HFFc6 (cell line): ENCODE results near the gene ACTBL2. TPM values are rescaled to one million over a fixed set of nuclear protein-coding genes. Genes with fewer than 3 reads are reported as not detected.
A peak's percentile ranks its signal among the peaks of the same experiment; 100 is the strongest.
"Not testable (repeated sequence)": the region's sequence is repeated elsewhere in the genome, so short reads cannot be mapped to it uniquely, and the experiment has no call there.

Source experiments
- DNase-seq: peaks from one replicate; pipeline ENCODE4 v3.0.0-alpha.2; 2018
- H3K27ac Mint-ChIP-seq: 2 replicates; pipeline ENCODE4 v1.8.0; 2020; ENCODE audit warnings: mild to moderate bottlenecking, mixed read lengths
- H3K27me3 Mint-ChIP-seq: 2 replicates; pipeline ENCODE4 v1.8.0; 2021; ENCODE audit warnings: mild to moderate bottlenecking, moderate library complexity, mixed read lengths; ENCODE audit not compliant: insufficient read depth
- H3K36me3 Mint-ChIP-seq: 2 replicates; pipeline ENCODE4 v1.8.0; 2021; ENCODE audit warnings: low read depth, mixed read lengths
- H3K4me1 Mint-ChIP-seq: 2 replicates; pipeline ENCODE4 v1.8.0; 2020; ENCODE audit warnings: low read depth, mixed read lengths
- H3K4me3 Mint-ChIP-seq: 2 replicates; pipeline ENCODE4 v1.8.0; 2020; ENCODE audit warnings: mild to moderate bottlenecking, moderate library complexity, mixed read lengths
- H3K9me3 Mint-ChIP-seq: 2 replicates; pipeline ENCODE4 v1.8.0; 2020; ENCODE audit warnings: mild to moderate bottlenecking, mixed read lengths
- total RNA-seq, 6 experiments: library from RNA; stranded (reverse); fragmentation: NEBNext Ultra II Directional; extraction: Animal tissue kit (Norgen Biotek cat#: 25700); gene quantifications; 2 replicates in 1 of 6; 3 replicates in 5 of 6; pipeline ENCODE4 v1.2.3, GENCODE V29; 2021
- TF ChIP-seq, protein P1 (sequence below): fragments of 200-600 bp; sonication (generic); IDR thresholded peaks from 2 replicates; pipeline ENCODE4 v1.5.0; 2021; ENCODE audit warnings: antibody characterized with exemption, mild to moderate bottlenecking

The ACTBL2 gene
- total RNA-seq, 6 experiments from 2014 or later: not detected

GRCh38 chr5:57470339-57470738 is 12.3 kb downstream of the ACTBL2 start:
- Mint-ChIP-seq H3K4me3 (no peak overlapping the region), H3K4me1 (peaks cover 8% of the 10 kb centered on the region), H3K27me3 (no peaks in the 10 kb centered on the region; the same call in 1 of the 2 replicates), H3K9me3 (no peaks in the 10 kb centered on the region), H3K27ac (no peak overlapping the region), H3K36me3 (no peaks in the 10 kb centered on the region)
- TF ChIP-seq, protein P1, sequence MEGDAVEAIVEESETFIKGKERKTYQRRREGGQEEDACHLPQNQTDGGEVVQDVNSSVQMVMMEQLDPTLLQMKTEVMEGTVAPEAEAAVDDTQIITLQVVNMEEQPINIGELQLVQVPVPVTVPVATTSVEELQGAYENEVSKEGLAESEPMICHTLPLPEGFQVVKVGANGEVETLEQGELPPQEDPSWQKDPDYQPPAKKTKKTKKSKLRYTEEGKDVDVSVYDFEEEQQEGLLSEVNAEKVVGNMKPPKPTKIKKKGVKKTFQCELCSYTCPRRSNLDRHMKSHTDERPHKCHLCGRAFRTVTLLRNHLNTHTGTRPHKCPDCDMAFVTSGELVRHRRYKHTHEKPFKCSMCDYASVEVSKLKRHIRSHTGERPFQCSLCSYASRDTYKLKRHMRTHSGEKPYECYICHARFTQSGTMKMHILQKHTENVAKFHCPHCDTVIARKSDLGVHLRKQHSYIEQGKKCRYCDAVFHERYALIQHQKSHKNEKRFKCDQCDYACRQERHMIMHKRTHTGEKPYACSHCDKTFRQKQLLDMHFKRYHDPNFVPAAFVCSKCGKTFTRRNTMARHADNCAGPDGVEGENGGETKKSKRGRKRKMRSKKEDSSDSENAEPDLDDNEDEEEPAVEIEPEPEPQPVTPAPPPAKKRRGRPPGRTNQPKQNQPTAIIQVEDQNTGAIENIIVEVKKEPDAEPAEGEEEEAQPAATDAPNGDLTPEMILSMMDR: no peak
- no peak for DNase-seq

- TF ChIP-seq, protein P1: no peak
- Mint-ChIP-seq H3K27ac (no peak overlapping the region), H3K9me3 (no peaks in the 10 kb centered on the region), H3K27me3 (no peaks in the 10 kb centered on the region; the same call in 1 of the 2 replicates), H3K36me3 (no peaks in the 10 kb centered on the region), H3K4me3 (no peak overlapping the region), H3K4me1 (peaks cover 8% of the 10 kb centered on the region)
- peak; percentile 35 for DNase-seq
Observed at GRCh38 chr5:57468481-57469163, 14.0 kb downstream of the ACTBL2 start.

- Mint-ChIP-seq H3K4me3 (no peak overlapping the region), H3K9me3 (no peaks in the 10 kb centered on the region), H3K36me3 (no peaks in the 10 kb centered on the region), H3K4me1 (peaks cover 8% of the 10 kb centered on the region), H3K27me3 (peaks cover 5% of the 10 kb centered on the region), H3K27ac (no peak overlapping the region)
- no peak for DNase-seq
- TF ChIP-seq, protein P1: no peak
Observed at GRCh38 chr5:57466544-57466943, 16.1 kb downstream of the ACTBL2 start.

DNA sequence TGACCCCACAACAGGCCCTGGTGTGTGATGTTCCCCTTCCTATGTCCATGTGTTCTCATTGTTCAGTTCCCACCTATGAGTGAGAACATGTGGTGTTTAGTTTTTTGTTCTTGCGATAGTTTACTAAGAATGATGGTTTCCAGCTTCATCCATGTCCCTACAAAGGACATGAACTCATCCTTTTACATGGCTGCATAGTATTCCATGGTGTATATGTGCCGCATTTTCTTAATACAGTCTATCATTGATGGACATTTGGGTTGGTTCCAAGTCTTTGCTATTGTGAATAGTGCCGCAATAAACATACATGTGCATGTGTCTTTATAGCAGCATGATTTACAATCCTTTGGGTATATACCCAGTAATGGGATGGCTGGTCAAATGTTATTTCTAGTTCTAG is 22.6 kb downstream of the ACTBL2 start:
- H3K36me3 Mint-ChIP-seq, DNase-seq, H3K9me3 Mint-ChIP-seq, H3K27ac Mint-ChIP-seq, H3K4me3 Mint-ChIP-seq, H3K4me1 Mint-ChIP-seq: not testable (repeated sequence)
- peaks cover 10% of the 10 kb centered on the region for H3K27me3 Mint-ChIP-seq

DNA sequence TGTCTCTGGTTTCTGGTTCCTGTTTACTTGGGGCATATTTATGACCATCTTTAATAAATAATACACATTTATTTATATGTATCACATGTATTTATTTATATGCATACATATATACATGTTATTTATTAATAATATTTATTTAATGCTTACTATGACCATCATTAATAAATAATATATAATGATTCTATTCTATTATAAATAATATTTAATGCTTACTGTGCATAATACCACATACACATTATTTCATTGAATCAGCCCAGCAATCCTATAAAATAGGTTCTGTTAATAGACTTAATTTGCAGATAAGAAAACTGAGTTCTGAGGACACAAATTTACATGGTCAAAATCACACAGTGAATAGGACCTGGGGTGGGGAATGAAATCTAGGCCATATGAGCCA is 24.2 kb downstream of the ACTBL2 start:
- no peak for DNase-seq
- no peak overlapping the region for H3K4me3 Mint-ChIP-seq
- no peak overlapping the region for H3K27ac Mint-ChIP-seq
- H3K27me3 Mint-ChIP-seq: peaks cover 10% of the 10 kb centered on the region
- H3K9me3 Mint-ChIP-seq: no peaks in the 10 kb centered on the region
- H3K36me3 Mint-ChIP-seq: no peaks in the 10 kb centered on the region
- TF ChIP-seq, protein P1: no peak
- H3K4me1 Mint-ChIP-seq: peaks cover 10% of the 10 kb centered on the region

GRCh38 chr5:57456531-57457135 is 26.0 kb downstream of the ACTBL2 start:
- DNase-seq: no peak
- Mint-ChIP-seq H3K9me3 (no peaks in the 10 kb centered on the region), H3K27ac (no peak overlapping the region), H3K27me3 (peaks cover 6% of the 10 kb centered on the region), H3K4me1 (peaks cover 11% of the 10 kb centered on the region), H3K36me3 (no peaks in the 10 kb centered on the region), H3K4me3 (no peak overlapping the region)
- TF ChIP-seq, protein P1: no peak
